GM19025 (cell line): ENCODE results near the gene MVB12B.

Experiments
- ATAC-seq: cut with Tn5 transposase; IDR thresholded peaks from one replicate; pipeline ENCODE4 v1.9.1; 2021; ENCODE audit warnings: mild to moderate bottlenecking, low read depth, moderate library complexity; ENCODE audit not compliant: unreplicated experiment

Gene MVB12B

GRCh38 chr9:126400571-126400970 is 73.9 kb downstream of the MVB12B start:
- ATAC-seq, result no peak

GRCh38 chr9:126401107-126401506 is 74.5 kb downstream of the MVB12B start:
- ATAC-seq, result no peak

GRCh38 chr9:126401581-126401980 is 75.0 kb downstream of the MVB12B start:
- no peak for ATAC-seq

GRCh38 chr9:126403397-126403796 is 76.8 kb downstream of the MVB12B start:
- ATAC-seq, result no peak

DNA sequence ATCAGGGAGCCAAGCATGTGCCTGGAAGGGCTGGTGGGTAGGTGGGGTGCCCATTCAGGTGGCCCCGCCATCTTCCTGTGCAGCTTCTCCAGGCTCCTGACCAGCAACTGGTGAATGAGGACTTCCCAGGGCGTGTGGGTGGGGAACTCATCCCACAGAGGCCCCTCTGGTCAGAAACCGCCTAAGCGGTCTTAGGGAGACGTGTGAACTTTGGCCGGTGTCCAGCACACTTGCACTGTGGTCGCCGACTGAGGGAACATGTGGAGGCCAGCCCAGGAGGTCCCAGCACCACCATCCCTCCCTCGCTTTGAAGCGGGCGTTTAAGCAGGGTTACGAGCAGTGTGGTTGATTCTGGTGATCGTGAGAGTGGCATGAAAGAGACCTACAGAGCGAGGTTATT is 77.8 kb downstream of the MVB12B start:
- ATAC-seq, result no peak

DNA sequence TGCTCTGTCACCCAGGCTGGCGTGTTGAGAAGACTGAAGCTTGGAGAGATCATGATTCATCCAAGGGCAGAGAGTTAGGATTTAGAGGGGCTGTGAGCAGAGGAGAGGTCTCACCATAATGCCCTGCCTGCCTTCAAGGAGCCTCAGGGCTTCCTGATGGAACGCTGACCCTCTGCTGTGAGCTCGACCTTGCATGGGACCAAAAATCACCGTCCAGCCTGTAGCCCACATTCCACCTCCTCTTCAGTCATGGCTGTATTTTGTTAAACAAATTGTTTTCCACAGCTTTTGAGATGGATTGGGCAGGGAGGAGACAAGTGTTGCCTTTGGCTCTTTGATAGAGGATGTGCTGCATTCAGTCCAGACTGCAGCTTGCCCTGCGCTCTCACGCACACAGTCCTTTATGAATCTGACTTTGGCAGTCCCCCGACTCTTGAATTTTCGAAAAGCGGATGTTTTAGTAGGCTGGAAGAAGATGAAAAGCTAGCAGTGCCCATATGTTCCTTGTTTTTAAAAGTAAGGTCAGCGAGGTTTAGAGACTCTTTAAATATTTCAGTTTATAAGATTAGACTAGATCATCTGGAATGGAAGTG is 79.5 kb downstream of the MVB12B start:
- ATAC-seq, result no peak

DNA sequence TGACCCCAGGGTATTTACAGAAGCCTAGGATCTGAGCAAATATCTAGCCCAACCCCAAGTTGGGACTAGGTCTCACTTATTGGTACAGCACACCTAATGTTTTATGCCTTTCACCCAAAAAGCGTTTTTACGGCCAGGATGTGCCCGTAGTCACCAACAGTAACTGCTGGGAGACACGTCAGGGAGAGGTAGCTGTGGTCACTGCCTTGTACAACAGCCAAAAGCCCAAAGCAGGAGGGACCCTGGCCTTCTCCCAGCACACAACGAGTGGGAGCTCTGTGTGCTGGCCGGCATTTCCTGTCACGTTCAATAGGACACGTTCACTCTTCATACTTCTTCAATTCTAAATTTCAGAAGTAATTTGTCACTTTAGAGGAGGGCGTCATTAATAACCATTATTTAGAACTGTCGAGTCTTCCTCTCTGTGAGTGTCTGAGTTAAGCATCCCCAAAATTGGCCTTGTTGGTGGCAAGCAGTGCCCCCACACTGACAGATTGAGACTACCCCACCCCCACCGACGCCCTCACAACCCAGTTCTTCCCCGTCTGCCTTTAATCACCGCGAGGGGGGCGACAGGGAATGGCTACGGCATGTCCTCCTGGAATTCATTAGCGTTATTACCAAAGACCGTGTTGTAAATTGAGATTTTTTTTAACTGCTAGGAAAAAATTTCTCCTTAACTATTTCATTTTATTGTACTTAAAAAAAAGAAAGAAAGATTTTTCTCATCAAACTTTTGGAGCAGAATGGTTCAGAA is 80.7 kb downstream of the MVB12B start:
- no peak for ATAC-seq

- no peak for ATAC-seq
Measured at GRCh38 chr9:126408004-126408403, 81.4 kb downstream of the MVB12B start.

DNA sequence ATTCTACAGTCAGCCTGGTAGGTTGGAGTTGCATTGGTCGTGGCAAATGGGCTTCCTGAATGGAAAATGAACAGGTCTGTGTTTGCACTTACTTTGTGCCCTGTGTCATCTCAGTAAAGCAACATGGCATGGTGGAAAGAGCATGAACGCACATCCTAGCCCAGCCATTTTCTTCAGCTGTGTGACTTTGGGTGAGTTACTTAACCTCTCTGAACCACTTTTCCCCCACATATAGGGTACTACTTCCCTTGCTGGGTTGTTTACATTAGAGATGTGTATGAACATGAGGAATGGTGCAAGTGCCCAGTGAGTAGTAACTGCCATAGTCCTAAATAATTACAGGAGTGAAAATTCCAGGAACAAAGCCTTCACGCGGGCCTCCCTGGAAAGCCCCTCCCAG is 83.6 kb downstream of the MVB12B start:
- no peak for ATAC-seq

DNA sequence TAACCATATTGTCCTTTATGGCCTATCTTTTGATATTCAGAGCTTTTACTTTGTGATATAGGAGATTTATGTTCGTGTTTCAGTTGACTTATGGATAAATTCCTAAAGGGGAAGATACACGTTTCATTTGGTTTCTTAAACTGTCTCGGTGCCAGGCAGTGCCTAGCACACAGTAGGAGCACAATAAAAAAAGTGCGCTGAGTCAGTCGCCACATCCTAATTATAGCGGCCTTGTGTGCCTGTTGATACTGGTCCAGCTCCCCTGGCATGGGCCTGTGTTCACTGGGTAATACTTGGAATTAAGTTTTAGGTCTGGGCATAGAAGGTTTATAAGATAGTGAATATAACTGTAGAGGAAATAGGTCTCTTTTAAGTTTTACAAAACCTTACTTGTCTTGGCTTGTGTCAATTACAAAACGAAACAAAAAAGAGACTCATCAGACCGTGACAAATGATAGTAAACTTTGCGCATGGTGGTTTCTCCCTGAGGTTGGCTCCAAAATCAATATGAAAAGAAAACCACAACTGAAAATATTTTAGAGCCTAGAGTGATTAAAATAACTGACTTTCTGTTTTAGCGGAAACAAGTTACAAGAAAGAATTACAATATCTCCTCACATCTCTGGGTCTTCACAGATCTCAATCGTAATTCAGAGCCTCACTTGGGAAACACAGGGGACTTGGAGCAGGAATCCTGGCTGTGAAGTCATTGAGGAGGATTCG is 84.8 kb downstream of the MVB12B start:
- peak; percentile 53 for ATAC-seq

GRCh38 chr9:126411948-126412284 is 85.3 kb downstream of the MVB12B start:
- ATAC-seq, result no peak

DNA sequence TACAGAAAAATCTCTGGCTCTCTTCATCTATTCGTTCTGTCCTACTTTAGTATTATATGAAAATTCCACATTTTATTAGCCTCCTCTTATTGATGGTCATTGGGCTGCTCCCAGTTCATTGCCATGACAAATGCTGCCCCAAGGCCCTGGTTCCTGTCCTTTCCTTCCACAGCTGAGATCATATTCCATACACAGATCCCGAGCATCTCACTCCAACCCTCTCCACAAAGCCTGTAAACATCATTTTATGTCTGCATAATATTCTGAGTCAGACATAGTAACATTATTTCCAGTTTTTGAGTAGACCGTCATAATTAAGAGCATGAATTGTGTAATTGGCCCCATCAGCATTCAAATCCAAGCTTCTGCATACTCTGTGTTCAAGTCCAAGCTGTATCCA is 86.3 kb downstream of the MVB12B start:
- no peak for ATAC-seq

DNA sequence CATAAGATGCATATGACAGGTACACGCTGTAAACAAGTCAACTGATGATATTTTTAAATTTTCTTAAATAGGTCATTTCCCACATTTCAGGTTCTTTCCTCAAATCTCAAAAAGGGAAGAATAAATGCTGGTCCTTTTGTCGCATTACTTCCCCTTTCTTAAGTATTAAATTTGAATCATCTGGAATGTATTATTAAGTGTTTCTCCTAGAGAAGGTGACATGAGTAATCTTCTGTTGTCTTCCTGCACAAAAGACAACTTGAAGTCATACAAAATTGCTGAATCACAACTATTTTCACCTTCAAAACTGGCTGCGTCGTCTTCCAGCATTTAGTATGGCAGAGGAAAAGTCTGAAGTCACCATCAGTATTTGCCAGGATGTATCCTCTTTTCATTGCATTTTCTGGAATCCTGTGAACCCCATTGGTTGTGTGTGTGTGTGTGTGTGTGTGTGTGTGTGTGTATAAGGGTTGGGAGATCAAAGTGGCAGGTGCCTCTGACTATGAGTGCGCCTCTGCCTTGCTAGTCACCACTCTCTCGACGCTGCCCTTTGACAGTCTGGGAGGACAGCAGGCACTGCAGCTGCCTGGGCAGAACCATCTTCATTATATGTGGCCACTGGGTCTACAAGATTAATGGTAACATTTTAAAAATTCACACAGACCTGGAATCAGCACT is 86.9 kb downstream of the MVB12B start:
- no peak for ATAC-seq

GRCh38 chr9:126415741-126416370 is 89.2 kb downstream of the MVB12B start:
- no peak for ATAC-seq

DNA sequence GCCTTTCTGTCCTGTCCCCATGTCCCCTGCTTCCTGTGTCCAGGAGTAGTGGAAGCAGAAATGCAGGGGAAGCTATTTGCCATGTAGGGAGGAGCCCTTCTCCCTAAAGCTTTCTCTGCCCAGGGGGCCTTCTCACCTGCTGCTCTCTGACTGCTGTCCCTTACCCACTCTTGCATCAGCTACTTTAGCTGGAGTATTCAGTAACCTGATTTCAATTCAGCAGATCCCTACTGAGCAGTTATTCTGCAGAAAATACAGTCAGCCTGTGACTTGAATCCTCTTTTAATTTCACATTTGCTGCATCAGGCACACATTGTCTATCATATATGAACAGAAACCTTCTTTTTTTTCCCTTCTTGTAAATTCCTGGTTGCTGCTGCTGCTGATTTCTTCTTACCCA is 90.4 kb downstream of the MVB12B start:
- no peak for ATAC-seq

- ATAC-seq, result no peak
Measured at GRCh38 chr9:126417684-126418083, 91.1 kb downstream of the MVB12B start.

GRCh38 chr9:126418608-126419007 is 92.0 kb downstream of the MVB12B start:
- no peak for ATAC-seq

GRCh38 chr9:126419475-126419874 is 92.8 kb downstream of the MVB12B start:
- ATAC-seq, result no peak

DNA sequence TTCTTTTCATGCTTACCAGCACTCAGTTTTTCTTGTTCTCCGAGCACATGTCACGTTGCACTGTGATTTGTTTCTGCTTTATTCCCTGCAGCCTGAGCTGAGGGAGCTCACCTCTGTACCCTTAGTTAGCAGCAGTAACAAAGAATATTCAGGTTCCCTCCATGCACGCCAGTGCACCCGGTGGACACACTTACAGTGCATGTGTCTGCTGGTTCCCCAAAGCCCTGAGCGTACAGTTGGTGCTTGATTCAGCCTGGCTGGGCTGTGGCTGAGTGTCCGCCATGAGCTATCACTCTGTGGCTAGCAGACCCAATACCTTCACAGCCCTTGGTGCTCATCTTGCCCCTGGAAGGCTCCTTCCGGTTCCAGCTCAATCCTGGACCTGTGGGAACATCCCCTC is 93.5 kb downstream of the MVB12B start:
- no peak for ATAC-seq

- ATAC-seq, result no peak
Measured at GRCh38 chr9:126420643-126421564, 94.3 kb downstream of the MVB12B start.
